SK-N-SH (cell line): Measurements from ENCODE around the gene ZNF280A. TPM values are rescaled to one million over a fixed set of nuclear protein-coding genes. Genes with fewer than 3 reads are reported as not detected.

Experiments
- ELF1 ChIP-seq: IDR thresholded peaks from 2 replicates; pipeline ENCODE4 v1.4.0; 2012
- EZH2phosphoT487 ChIP-seq: fragments of 200-600 bp; sonication (generic); IDR thresholded peaks from 2 replicates; pipeline ENCODE4 v1.6.1; 2017; ENCODE audit warnings: low read depth, mixed run types, mild to moderate bottlenecking, antibody characterized with exemption, moderate library complexity, borderline replicate concordance
- GABPA ChIP-seq: IDR thresholded peaks from 2 replicates; pipeline ENCODE4 v1.4.0; 2012; ENCODE audit warnings: low read depth, mild to moderate bottlenecking
- GATA2 ChIP-seq: sonication (generic); formaldehyde crosslinking; IDR thresholded peaks from 2 replicates; pipeline ENCODE4 v1.5.0; 2020; ENCODE audit warnings: mild to moderate bottlenecking, missing genetic modification reagents
- IRF3 ChIP-seq: fragments of 150-350 bp; IDR thresholded peaks from 2 replicates; pipeline ENCODE4 v1.6.1; 2016; ENCODE audit warnings: mild to moderate bottlenecking, low read depth, low read length
- MAX ChIP-seq: IDR thresholded peaks from 2 replicates; pipeline ENCODE4 v1.4.0; 2012; ENCODE audit warnings: low read depth
- NFIC ChIP-seq: IDR thresholded peaks from 2 replicates; pipeline ENCODE4 v1.4.0; 2012; ENCODE audit warnings: borderline replicate concordance
- NRF1 ChIP-seq: IDR thresholded peaks from 2 replicates; pipeline ENCODE4 v1.6.1; 2012; ENCODE audit warnings: low read depth, mild to moderate bottlenecking, low read length
- PBX3 ChIP-seq: IDR thresholded peaks from 2 replicates; pipeline ENCODE4; 2012
- POLR2AphosphoS5 ChIP-seq: IDR thresholded peaks from 2 replicates; pipeline ENCODE4 v1.6.1; 2012; ENCODE audit warnings: low read depth, low read length
- RAD21 ChIP-seq: IDR thresholded peaks from 2 replicates; pipeline ENCODE4 v1.6.1; 2012; ENCODE audit warnings: mild to moderate bottlenecking, low read length
- RFX5 ChIP-seq: IDR thresholded peaks from 2 replicates; pipeline ENCODE4 v1.6.1; 2012; ENCODE audit warnings: mild to moderate bottlenecking, improper control_type of control experiment, low read length
- RXRA ChIP-seq: IDR thresholded peaks from 2 replicates; pipeline ENCODE4 v1.4.0; 2012; ENCODE audit warnings: low read depth, mild to moderate bottlenecking, borderline replicate concordance
- SIN3A ChIP-seq: IDR thresholded peaks from 2 replicates; pipeline ENCODE4 v1.6.1; 2012; ENCODE audit warnings: low read depth, mild to moderate bottlenecking, low read length, moderate library complexity, borderline replicate concordance
- TAF1 ChIP-seq: IDR thresholded peaks from 2 replicates; pipeline ENCODE4 v1.6.1; 2012; ENCODE audit warnings: low read depth, mild to moderate bottlenecking, low read length, moderate library complexity, borderline replicate concordance
- TCF12 ChIP-seq: IDR thresholded peaks from 2 replicates; pipeline ENCODE4 v1.4.0; 2012
- TEAD4 ChIP-seq: IDR thresholded peaks from 2 replicates; pipeline ENCODE4 v1.4.0; 2012; ENCODE audit warnings: mild to moderate bottlenecking, borderline replicate concordance; ENCODE audit not compliant: insufficient read depth
- USF1 ChIP-seq: IDR thresholded peaks from 2 replicates; pipeline ENCODE4 v1.4.0; 2012; ENCODE audit warnings: low read depth, borderline replicate concordance
- YY1 ChIP-seq: IDR thresholded peaks from 2 replicates; pipeline ENCODE4 v1.4.0; 2012; ENCODE audit warnings: low read depth, mild to moderate bottlenecking
- ZBTB33 ChIP-seq: IDR thresholded peaks from 2 replicates; pipeline ENCODE4 v1.4.0; 2012; ENCODE audit warnings: low read depth, borderline replicate concordance
- polyA plus RNA-seq, 3 experiments: library from polyadenylated mRNA; depleted of rRNA; stranded (reverse); fragments of >200 nt; gene quantifications; 2 replicates each; pipeline ENCODE4 v1.2.3, GENCODE V29; 2012
- TF ChIP-seq, protein P1 (sequence below): IDR thresholded peaks from 2 replicates; pipeline ENCODE4 v1.6.1; 2012; ENCODE audit warnings: mild to moderate bottlenecking, low read depth, low read length, moderate library complexity

ZNF280A gene
- polyA plus RNA-seq, 1 of the 3 experiments (the other 2 are of a cell fraction): not detected

DNA sequence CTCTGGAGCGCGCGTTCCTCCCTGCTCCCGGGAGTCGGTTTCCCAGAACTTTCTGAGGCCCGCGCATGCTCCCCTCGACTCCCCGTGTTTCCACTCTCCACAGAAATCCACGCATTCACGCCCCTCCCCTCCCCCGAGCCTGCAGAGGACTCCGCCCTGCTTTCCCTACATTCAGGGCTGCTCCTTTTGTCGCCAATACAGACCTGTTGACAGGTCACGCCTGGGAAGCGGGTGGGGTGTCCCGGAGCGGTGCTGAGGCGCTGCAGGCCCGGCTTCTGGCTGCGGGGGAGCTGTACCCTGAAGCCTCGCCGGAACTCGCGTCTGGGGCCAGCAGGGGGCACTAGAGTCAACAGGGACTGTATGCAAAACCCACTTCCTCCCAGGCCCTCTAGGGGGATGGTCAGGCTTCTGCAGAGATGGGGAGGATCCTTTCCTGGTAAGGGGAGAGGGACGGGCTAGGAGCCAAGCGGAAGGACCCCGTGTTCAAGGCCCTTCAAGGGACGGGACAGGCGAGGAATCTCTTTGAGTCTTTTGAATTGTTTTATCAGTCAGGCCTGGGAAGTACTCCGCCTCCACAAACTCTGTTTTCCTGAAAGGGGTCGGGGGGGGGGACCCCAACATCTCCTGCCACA lies 39.0 kb upstream of the ZNF280A start, which contains the start of gene PRAME (continued):
- TF ChIP-seq TAF1: peak; percentile 74; the same call in 1 of the 2 replicates
- TF ChIP-seq SIN3A: peak; percentile 86; the same call in 1 of the 2 replicates
- TF ChIP-seq NRF1: peak; percentile 80
- peak; percentile 67 for TF ChIP-seq RAD21
- TF ChIP-seq GATA2 (CRISPR knock-in tag): no peak
- TF ChIP-seq RFX5: no peak
- TF ChIP-seq POLR2AphosphoS5: peak; percentile 53
- no peak for TF ChIP-seq USF1
- no peak for TF ChIP-seq TEAD4
- peak; percentile 29; the same call in 1 of the 2 replicates for TF ChIP-seq TCF12
- no peak for TF ChIP-seq PBX3
- no peak for TF ChIP-seq IRF3
- TF ChIP-seq ZBTB33: peak; percentile 70; the same call in 1 of the 2 replicates
- TF ChIP-seq RXRA: no peak
- peak; percentile 62 for TF ChIP-seq MAX
- no peak for TF ChIP-seq EZH2phosphoT487
- TF ChIP-seq, protein P1, sequence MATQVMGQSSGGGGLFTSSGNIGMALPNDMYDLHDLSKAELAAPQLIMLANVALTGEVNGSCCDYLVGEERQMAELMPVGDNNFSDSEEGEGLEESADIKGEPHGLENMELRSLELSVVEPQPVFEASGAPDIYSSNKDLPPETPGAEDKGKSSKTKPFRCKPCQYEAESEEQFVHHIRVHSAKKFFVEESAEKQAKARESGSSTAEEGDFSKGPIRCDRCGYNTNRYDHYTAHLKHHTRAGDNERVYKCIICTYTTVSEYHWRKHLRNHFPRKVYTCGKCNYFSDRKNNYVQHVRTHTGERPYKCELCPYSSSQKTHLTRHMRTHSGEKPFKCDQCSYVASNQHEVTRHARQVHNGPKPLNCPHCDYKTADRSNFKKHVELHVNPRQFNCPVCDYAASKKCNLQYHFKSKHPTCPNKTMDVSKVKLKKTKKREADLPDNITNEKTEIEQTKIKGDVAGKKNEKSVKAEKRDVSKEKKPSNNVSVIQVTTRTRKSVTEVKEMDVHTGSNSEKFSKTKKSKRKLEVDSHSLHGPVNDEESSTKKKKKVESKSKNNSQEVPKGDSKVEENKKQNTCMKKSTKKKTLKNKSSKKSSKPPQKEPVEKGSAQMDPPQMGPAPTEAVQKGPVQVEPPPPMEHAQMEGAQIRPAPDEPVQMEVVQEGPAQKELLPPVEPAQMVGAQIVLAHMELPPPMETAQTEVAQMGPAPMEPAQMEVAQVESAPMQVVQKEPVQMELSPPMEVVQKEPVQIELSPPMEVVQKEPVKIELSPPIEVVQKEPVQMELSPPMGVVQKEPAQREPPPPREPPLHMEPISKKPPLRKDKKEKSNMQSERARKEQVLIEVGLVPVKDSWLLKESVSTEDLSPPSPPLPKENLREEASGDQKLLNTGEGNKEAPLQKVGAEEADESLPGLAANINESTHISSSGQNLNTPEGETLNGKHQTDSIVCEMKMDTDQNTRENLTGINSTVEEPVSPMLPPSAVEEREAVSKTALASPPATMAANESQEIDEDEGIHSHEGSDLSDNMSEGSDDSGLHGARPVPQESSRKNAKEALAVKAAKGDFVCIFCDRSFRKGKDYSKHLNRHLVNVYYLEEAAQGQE: peak; percentile 9; the same call in 1 of the 2 replicates
- peak; percentile 69 for TF ChIP-seq GABPA
- TF ChIP-seq NFIC: peak; percentile 58
- peak; percentile 41 for TF ChIP-seq ELF1
- peak; percentile 49; the same call in 1 of the 2 replicates for TF ChIP-seq YY1
- TF ChIP-seq, all 33 proteins: peak for 19
